NCI-H524 (cell line): Measurements from ENCODE around the gene HIGD1C.
"Not testable (repeated sequence)": the region's sequence is repeated elsewhere in the genome, so short reads cannot be mapped to it uniquely, and the experiment has no call there.

ENCODE experiments used
- DNase-seq, 2 experiments: peaks; one replicate each; lab custom pipeline; 2025; lab: John Stamatoyannopoulos, UW

HIGD1C gene

GRCh38 chr12:50952510-50952909 lies at the start of gene HIGD1C:
TSS of gene HIGD1C (plus strand) at chr12:50952544. CDS start at chr12:50953999, 1,455 bp downstream.
- DNase-seq, result no peak

- DNase-seq, result not testable (repeated sequence)
Observed at GRCh38 chr12:50908479-50908878, 43.9 kb upstream of the HIGD1C start.

DNA sequence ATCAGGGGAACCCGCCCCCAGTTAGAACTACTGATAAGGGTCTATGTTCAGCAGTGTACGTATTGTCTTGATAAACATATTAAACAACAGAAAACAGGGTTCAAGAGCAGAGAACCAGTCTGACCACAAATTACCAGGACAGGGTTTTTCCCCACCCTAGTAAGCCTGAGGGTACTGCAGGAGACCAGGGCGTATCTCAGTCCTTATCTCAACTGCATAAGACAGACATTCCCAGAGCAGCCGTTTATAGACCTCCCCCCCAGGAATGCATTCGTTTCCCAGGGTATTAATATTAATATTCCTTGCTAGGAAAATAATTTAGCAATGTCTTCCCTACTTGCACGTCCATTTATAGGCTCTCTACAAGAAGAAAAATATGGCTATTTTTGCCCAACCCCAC lies 40.0 kb upstream of the HIGD1C start:
- not testable (repeated sequence) for DNase-seq

DNA sequence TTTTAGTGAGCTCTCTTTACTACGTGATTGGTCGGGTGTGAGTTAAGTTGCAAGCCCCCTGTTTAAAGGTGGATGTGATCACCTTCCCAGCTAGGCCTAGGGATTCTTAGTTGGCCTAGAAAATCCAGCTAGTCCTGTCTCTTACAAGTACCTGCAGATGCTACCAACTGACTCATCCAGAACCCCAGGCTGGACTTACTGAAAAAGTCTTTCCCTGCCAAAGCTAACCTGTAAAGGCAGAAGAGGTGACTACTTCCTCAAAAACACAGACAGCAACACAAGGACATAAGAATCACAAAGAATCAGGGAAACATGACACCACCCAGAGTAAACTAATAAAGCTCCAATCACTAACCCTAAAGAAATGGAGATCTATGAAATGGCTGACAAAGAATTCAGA lies 39.1 kb upstream of the HIGD1C start:
- no peak for DNase-seq

DNA sequence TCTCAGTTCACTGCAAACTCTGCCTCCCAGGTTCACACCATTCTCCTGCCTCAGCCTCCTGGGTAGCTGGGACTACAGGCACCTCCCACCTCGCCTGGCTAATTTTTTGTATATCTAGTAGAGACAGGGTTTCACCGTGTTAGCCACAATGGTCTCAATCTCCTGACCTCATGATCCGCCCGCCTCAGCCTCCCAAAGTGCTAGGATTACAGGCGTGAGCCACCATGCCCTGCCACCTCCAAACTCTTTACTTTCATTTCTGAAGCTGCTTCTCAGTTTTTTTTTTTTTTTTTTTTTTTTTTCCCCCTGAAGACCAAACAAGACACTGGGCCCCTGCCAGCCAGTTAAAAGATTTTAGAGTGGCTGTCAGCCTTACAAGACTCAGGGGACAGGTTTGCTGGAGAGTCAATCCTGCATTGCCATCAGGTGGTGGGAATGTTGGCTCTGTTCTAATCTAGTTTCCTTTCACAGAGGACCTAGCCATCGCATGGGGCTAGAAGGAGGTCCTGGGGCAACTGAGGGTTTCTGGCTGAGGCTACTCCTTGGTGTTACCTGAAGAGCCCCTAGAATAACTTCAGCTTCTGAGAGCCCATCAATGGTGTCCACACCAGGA lies 37.4 kb upstream of the HIGD1C start:
- no peak for DNase-seq

DNA sequence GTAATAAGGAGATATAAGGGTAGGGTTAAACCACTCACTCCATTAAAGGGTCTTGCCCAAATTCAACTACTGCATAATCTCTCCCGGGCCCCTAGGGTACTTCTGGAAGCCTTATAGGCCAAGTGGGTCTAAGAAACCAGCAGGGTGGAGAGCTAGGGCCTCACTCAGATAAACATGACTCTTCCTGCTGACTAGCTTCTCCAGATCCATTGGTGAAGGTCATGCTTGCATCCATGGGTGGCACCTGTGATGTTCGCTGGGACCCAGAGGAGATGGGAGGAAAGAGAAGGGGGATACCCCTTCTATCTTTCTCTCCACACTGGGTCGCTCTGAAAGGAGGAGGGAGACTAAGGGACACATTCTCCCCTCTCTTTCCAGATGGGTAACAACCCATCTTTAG lies 36.1 kb upstream of the HIGD1C start:
- no peak for DNase-seq

DNA sequence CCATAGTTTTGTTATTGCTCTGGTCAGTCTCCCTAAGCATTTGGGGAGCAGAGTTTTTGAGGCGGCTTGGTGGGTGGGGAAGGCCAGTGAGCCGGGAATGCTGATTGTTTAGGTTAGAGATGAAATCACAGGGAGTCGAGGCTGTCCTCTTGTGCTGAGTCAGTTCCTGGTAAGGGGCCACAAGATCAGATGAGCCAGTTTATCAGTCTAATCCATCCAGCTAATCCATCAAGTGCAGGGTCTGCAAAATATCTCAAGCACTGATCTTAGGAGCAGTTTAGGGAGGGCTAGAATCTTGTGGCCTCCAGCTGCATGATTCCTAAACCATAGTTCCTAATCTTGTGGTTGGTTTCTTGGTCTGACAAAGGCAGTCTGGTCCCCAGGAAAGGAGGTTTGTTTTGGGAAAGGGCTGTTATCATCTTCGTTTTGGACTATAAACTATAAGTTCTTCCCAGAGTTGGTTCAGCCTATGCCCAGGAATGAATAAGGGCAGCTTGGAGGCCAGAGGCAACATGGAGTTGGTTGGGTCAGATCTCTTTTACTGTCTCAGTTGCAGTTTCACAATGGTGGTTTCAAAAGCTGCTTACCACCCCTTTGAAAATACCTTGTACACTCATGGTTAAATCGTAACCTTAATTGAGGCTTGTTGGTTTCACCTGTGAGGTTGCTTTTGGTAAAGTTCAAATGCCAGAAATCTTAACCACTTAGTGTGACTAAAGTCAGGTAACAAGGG lies 33.6 kb upstream of the HIGD1C start:
- no peak for DNase-seq

DNA sequence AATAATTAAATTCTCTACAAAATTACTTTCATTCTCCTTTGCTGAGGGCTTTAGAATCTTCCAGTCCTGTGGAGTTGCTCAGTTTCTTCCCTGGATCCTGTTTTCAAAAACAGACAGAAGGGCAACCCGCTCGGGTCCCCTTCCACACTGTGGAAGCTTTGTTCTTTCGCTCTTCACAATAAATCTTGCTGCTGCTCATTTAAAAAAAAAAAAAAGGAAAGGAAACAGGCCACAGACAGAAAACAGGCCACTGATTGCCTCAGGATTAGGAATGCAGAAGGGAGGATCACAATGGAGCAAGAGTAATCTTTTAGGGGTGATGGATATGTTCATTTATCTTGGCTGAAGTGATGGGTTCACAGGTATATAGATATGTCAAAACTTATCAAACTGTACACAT lies 29.5 kb upstream of the HIGD1C start:
- DNase-seq, result no peak

DNA sequence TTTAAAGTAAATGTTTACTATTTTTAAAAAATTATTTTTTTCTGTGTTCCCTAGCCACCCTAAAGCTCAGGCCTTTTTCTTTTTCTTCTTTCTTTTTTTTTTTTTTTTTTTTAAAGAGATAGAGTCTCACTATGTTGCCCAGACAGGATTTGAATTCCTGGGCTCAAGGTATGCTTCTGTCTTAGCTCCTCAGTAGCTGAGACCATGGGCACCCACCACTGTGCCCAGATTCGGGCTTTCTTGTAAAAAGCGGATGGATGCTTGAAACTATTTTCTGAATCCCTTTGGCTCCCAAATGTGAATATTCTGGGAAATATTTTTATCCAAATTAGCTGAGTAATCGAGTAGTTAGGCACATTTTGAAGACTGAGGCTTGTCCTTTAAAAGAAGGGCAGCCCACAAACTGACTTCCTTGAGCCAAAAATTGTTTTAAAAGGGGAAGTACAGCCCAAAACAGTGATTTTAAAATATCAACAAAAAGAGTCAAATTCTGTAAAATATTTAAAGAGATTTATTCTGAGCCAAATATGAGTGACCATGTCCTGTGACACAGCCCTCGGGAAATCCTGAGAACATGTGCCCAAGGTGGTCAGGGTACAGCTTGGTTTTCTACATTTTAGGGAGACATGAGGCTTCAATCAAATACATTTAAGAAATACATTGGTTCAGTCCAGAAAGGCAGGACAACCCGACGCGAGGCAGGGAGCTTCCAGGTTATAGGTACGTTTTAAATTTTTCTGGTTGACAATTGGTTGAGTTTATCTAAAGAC lies 28.8 kb upstream of the HIGD1C start:
- DNase-seq, result no peak

GRCh38 chr12:50924131-50924438 lies 28.3 kb upstream of the HIGD1C start:
- no peak for DNase-seq

GRCh38 chr12:50924439-50925341 lies 27.7 kb upstream of the HIGD1C start:
- DNase-seq, result peak; percentile 75 to 88

- peak in 1 of 2 experiments; percentile 51 for DNase-seq
Observed at GRCh38 chr12:50925342-50925651, 27.0 kb upstream of the HIGD1C start.

DNA sequence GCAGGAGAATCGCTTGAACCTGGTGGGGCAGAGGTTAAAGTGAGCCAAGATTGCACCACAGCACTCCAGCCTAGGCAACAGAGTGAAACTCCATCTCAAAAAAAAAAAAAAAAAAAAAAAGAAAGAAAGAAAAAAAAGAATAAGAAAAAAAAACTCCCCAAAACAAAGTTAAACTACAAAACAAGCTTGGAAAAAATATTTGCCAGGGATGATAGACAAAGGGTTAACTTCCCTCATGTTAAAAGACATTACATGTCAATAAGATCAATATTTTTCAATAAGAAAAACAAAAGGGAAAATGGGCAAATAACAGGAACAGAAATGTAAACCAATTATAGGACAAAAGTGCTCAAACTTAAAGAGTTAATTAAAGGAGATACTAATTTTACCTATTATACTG lies 26.4 kb upstream of the HIGD1C start:
- no peak for DNase-seq

DNA sequence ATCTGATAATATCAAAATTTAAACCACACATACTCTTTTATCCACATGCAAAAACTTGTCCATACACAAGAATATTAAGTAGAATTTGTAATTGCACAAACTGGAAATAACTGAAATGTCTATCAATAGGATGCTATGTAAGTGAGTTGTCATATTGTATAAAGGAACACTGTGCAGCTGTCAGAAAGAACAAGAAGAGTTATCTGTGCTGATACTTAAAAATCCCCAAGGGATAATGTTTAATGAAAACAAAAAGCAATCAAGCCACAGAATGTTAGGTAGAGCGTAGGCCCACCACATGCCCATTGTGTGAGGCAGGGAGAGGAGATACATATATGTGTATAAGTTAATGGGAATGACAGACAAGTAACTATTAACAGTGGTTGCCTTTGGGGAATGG lies 25.9 kb upstream of the HIGD1C start:
- peak in 1 of 2 experiments; percentile 29 for DNase-seq

- DNase-seq, result not testable (repeated sequence)
Observed at GRCh38 chr12:50926932-50927331, 25.4 kb upstream of the HIGD1C start.

GRCh38 chr12:50927356-50927755 lies 25.0 kb upstream of the HIGD1C start:
- DNase-seq, result no peak

DNA sequence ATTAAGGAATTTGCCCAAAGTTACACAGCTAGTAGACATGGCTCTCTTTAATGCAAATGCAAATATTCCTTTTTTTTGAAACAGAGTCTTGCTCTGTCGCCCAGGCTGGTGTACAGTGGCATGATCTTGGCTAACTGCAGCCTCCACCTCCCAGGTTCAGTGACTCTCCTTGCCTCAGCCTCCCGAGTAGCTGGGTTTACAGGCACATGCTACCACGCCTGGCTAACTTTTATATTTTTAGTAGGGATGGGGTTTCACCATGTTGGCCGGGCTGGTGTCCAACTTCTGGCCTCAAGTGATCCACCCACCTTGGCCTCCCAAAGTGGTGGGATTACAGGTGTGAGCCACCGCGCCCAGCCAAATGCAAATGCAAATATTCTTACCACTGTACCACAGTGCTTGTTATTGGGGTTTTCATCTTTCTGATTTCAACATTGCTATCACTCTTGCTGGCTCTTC lies 24.5 kb upstream of the HIGD1C start:
- no peak for DNase-seq

DNA sequence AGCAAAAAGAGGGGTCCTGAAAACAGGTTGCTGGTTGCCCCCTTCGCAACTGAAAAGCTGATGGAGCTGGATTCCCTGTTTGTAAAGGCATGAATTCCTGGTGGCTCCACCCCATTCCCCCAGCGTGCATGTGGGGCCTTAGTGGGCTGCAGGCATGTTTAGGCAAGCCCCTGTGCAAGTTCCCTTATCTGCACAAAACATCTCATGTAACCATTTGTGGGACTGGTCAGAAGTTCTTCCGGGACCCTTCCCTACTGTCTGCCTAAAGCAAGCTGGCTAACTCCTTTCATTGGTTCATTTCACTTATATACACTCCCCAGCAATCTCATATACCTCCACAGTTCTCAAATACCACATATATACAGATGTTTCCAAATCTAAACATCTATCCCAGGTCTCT lies 24.0 kb upstream of the HIGD1C start:
- no peak for DNase-seq

DNA sequence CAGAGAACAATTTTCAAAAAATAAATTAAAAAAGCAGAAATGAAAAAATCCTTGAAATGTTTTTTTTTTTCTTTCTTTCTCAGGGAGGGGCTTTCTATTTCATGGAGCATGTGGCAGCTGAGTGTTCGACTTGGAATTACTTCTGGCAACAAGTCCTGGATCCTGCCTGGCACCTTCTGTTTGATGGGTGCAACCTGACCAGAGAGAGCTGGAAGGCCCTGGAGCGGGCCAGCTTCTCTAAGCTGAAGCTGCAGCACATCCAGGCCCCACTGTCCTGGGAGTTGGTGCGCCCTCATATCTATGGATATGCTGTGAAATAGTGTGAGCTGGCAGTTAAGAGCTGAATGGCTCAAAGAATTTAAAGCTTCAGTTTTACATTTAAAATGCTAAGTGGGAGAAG lies 22.5 kb upstream of the HIGD1C start:
- DNase-seq, result no peak

- not testable (repeated sequence) for DNase-seq
Observed at GRCh38 chr12:50930477-50930876, 21.9 kb upstream of the HIGD1C start.

- no peak for DNase-seq
Observed at GRCh38 chr12:50932787-50933280, 19.5 kb upstream of the HIGD1C start.
